AG04450 (cell line): ENCODE results near the gene CNOT4. TPM values are rescaled to one million over a fixed set of nuclear protein-coding genes. Genes with fewer than 3 reads are reported as not detected.

Experiments used
- CTCF ChIA-PET: fragments of 300-600, 350-600 bp; formaldehyde crosslinking; extraction: SDS; loops from one replicate; lab custom pipeline; 2022; ENCODE audit warnings: antibody characterized with exemption, inconsistent platforms; lab: Charles Lee
- POLR2A ChIA-PET: fragments of 350-600 bp; formaldehyde crosslinking; extraction: SDS; loops from one replicate; lab custom pipeline; 2021; ENCODE audit warnings: antibody characterized with exemption, inconsistent platforms; lab: Yijun Ruan, JAX
- DNase-seq: peaks from one replicate; pipeline ENCODE4 v3.0.0-alpha.2; 2011; ENCODE audit warnings: low read depth, low spot score
- H3K27ac ChIP-seq: one replicate; pipeline ENCODE4 v1.5.1; 2012; ENCODE audit warnings: low read depth, low read length, control low read depth
- H3K27me3 ChIP-seq: one replicate; pipeline ENCODE4 v1.6.0; 2012; ENCODE audit warnings: low read length; ENCODE audit not compliant: control insufficient read depth, insufficient read depth
- H3K4me3 ChIP-seq: 2 replicates; pipeline ENCODE4 v1.5.1; 2011; ENCODE audit warnings: mild to moderate bottlenecking, low read depth, low read length, control low read depth
- H3K9me3 ChIP-seq: 2 replicates; pipeline ENCODE4 v1.5.1; 2012; ENCODE audit warnings: low read length; ENCODE audit not compliant: control insufficient read depth, insufficient read depth
- CTCF ChIP-seq: IDR thresholded peaks from 2 replicates; pipeline ENCODE4 v1.5.1; 2011; ENCODE audit warnings: low read depth, low read length, control low read depth, inconsistent platforms
- polyA plus RNA-seq: library from polyadenylated mRNA; depleted of rRNA; stranded (reverse); fragments of >200 nt; gene quantifications from 2 replicates; pipeline ENCODE4 v1.2.3, GENCODE V29; 2011

Gene CNOT4
- polyA plus RNA-seq, 1 experiment, result 17.0 TPM

- POLR2A ChIA-PET, result no interaction called here
- Histone ChIP-seq H3K27ac (no peak overlapping the region), H3K27me3 (peaks cover 4% of the 10 kb centered on the region), H3K4me3 (no peak overlapping the region), H3K9me3 (no peaks in the 10 kb centered on the region)
- DNase-seq, result no peak
- CTCF ChIA-PET, result interaction anchor here (0.6 kb wide), 1 partner anchor 102 kb away, joined by 3 read pairs; no protein-coding TSS in a partner anchor
- no peak for TF ChIP-seq CTCF
These were observed 28.5 kb upstream of the CNOT4 start for GRCh38 chr7:135538376-135538775.

- CTCF ChIA-PET, result interaction anchor here (0.6 to 0.9 kb wide), 3 partner anchors 37 to 174 kb away, joined by 3 to 4 read pairs (median 3); no protein-coding TSS in a partner anchor
- peaks cover 6% of the 10 kb centered on the region for H3K27me3 ChIP-seq
- no peak for TF ChIP-seq CTCF
- no peak overlapping the region for H3K4me3 ChIP-seq
- POLR2A ChIA-PET, result no interaction called here
- DNase-seq, result no peak
- H3K27ac ChIP-seq, result no peak overlapping the region
- H3K9me3 ChIP-seq, result no peaks in the 10 kb centered on the region
These were observed 28.0 kb upstream of the CNOT4 start for GRCh38 chr7:135537905-135538304.

- no peak for TF ChIP-seq CTCF
- ChIA-PET POLR2A (no interaction called here), CTCF (interaction anchor here (0.6 to 0.9 kb wide), 2 partner anchors 37 to 173 kb away, joined by 3 to 4 read pairs; no protein-coding TSS in a partner anchor)
- Histone ChIP-seq H3K9me3 (no peaks in the 10 kb centered on the region), H3K27me3 (peaks cover 6% of the 10 kb centered on the region), H3K27ac (no peak overlapping the region), H3K4me3 (no peak overlapping the region)
- no peak for DNase-seq
These were observed 27.6 kb upstream of the CNOT4 start for GRCh38 chr7:135537453-135537852.

- Histone ChIP-seq H3K27ac (no peak overlapping the region), H3K4me3 (no peak overlapping the region), H3K9me3 (no peaks in the 10 kb centered on the region), H3K27me3 (peaks cover 6% of the 10 kb centered on the region)
- CTCF ChIA-PET, result interaction anchor here (0.7 to 1.3 kb wide), 2 partner anchors 85 to 200 kb away, joined by 3 to 5 read pairs; no protein-coding TSS in a partner anchor
- no peak for DNase-seq
- TF ChIP-seq CTCF, result no peak
- POLR2A ChIA-PET, result no interaction called here
These were observed 26.2 kb upstream of the CNOT4 start for GRCh38 chr7:135536150-135536549.

- no peak for TF ChIP-seq CTCF
- CTCF ChIA-PET, result no interaction called here
- POLR2A ChIA-PET, result interaction anchor here (0.6 kb wide), 1 partner anchor 14 kb away, joined by 5 read pairs; no protein-coding TSS in a partner anchor
- no peak for DNase-seq
- Histone ChIP-seq H3K27me3 (peaks cover 7% of the 10 kb centered on the region), H3K9me3 (no peaks in the 10 kb centered on the region), H3K4me3 (no peak overlapping the region), H3K27ac (no peak overlapping the region)
These were observed 17.1 kb upstream of the CNOT4 start for GRCh38 chr7:135527025-135527424.
